HG03064 (cell line): Measurements from ENCODE around the gene TNIP3.

Experiments
- ATAC-seq: cut with Tn5 transposase; IDR thresholded peaks from one replicate; pipeline ENCODE4 v1.9.1; 2021; ENCODE audit warnings: low read depth; ENCODE audit not compliant: unreplicated experiment

TNIP3 gene

DNA sequence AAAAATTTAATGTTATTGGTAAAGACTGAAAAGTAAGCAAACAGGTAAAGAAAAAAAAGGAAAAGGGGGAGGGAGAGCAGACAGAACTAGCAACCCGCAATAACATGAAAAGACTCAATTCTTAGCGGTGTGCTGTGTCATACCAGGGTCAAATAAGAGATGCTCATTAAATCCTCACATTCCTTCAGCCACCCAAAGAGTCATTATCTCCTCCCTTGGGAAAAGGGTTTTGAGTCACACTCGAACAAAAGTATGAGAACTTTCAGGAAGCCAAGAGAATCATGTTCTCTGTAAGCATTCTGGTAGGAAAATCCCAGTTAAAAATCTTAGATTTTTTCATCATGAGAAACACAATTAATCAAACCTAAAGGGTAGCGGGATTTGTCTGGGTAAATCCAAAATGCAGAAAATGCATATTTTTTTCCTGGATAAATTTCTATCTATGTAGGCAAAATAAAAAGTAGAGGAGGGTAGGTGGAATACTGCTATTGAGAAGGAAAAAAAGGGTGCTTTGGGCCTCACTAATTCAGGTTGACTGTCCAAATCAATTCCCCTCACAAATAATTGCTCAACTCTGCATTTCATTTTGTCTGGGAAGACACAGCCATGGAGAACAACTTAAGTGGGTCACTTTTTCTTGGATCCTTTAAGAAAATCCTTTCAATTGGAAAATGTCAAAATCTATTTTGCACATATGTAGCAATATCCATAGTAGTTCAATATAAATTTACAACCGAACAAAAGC is 23.2 kb downstream of the TNIP3 start:
- no peak for ATAC-seq

GRCh38 chr4:121139533-121140222 is 24.4 kb downstream of the TNIP3 start:
- no peak for ATAC-seq

GRCh38 chr4:121138039-121138825 is 25.9 kb downstream of the TNIP3 start:
- no peak for ATAC-seq

DNA sequence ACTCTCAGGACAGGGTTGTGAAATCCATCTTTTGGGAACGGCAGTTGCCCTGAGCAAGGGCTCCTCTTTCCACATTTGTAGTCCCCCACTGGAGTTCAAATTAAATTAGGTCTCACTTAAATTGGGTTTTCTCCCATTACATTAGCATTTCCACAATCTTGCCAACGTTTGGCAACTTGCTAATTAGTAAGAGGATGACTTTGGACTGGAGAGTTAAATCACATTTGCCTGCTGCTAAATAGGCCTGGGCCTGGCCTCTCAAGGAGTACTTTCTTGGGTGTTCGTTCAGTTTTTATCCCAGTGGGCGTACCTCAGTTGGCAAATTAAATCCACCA is 33.8 kb downstream of the TNIP3 start:
- ATAC-seq, result no peak

GRCh38 chr4:121129606-121130325 is 34.4 kb downstream of the TNIP3 start:
- ATAC-seq, result no peak

- ATAC-seq, result no peak
Measured at GRCh38 chr4:121127100-121127499, 37.0 kb downstream of the TNIP3 start.

DNA sequence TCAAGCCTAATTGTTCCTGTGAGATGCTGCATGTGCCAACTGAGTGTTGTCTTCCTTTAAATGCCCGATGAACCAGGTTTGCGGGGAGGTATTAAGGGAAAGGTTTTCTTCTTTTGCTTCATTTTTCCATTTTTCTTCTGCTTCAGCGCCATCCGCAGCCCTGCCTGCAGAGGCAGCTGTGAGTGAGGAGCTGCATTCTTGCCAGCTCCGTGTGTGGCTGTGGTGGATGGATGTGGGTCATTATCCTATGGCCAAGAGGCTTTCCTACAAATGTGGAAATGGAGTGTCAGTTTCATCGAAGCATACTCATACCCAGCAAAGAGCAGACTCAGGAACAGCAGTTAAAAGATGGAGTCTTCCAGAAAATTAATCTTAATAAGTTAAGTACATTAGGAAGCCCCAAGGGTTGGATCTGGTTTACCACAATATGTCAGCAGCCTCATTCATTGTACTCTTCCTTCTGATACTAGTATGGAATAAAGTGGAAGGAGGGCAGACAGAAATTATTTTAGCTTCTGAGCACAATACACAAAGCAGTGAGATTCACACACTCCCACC is 37.6 kb downstream of the TNIP3 start:
- no peak for ATAC-seq

GRCh38 chr4:121125498-121125885 is 38.6 kb downstream of the TNIP3 start:
- ATAC-seq, result no peak

DNA sequence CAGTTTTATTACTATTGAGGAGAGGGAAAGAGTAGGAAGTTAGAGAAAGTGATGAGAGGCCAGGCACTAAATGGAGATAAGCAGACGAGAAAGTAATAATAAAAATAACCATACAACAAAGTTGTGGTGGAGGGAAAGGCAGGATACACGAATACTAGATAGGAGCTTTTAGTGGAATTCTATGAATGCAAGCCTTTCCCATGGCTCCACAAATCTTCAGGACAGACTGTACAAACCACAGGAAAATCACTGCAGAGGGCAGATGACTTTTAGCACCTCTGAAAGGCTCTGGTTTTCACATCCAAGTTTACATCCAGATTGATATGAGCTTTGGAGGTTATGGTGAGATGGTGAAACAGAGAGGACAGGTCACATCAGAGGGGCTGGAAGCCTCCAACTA is 41.5 kb downstream of the TNIP3 start:
- ATAC-seq, result no peak

- ATAC-seq, result no peak
Measured at GRCh38 chr4:121119715-121120114, 44.4 kb downstream of the TNIP3 start.

DNA sequence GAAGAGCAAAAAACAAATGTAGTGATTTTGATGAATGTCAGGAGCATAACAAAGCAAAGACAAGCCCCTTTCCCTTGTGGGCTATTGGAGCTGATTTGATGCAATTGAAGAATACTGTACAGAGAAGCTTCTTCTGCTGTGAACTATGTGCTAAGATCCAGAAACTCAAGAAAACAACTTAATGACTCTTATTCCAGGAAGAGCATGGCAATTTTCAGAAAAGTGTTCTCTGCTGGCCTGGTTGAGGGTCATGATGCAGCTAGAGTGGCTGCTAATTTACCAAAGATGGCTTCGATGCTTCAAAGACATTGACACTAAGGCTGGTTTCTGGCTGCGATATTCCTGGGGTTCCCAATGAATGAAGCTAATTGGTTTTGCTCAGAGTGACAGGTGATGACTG is 45.8 kb downstream of the TNIP3 start:
- no peak for ATAC-seq

GRCh38 chr4:121114756-121115155 is 49.4 kb downstream of the TNIP3 start:
- ATAC-seq, result no peak

DNA sequence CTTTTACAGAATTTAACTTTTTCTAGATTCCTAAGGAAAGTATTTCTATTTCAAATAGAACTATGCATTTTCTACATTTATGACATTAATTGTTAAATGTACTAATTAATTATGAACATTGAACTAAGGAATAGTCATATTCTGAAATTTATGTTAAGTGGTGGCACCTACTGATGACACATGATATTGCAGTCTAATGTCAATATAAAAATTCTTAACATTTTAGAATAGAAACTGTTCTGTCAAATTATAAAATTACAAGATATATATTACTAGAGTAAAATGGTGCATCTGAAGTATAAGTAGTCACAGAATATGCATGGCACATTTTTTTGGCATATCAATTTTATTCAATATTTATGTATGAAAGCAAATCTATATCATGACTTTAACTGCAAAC is 51.6 kb downstream of the TNIP3 start:
- no peak for ATAC-seq

DNA sequence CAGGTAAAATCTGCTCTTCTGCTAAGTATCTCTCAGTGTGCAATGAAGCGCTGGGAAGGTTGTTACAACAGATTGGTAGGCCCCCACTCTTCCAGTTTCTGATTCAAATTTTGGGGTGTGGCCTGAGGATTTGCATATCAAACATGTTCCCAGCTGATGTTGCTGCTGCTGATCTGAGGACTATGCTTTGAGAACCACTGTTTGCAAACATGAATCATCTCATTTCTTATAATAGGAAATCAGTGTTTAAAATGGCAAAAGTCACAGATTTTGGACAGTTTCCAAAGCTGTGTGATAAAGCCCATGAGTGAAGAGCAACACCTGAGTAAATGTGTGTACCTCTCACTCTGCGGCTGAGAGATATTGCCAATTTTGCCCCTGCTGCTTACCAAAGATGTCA is 55.6 kb downstream of the TNIP3 start:
- ATAC-seq, result no peak

GRCh38 chr4:121107507-121107906 is 56.6 kb downstream of the TNIP3 start:
- no peak for ATAC-seq

- no peak for ATAC-seq
Measured at GRCh38 chr4:121100093-121100775, 63.9 kb downstream of the TNIP3 start.

- no peak for ATAC-seq
Measured at GRCh38 chr4:121098266-121098665, 65.9 kb downstream of the TNIP3 start.

DNA sequence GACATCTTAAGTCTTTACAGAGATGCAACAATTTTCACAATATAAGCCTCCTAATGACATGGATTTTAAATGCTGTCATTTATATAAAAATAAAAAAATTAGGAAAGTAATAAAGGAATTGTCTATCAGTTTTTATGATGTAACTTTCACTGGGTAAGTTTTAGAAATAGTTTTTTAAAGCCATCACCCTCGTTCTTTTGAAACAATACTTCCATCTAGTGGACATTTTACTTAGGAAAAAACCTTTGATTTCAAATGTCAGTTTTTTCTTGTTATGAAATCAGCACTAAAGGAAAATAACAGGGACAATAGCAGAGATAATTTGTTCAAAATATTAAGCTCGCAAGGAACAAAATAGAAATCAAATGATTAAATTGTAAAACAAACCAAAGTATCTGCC is 67.5 kb downstream of the TNIP3 start:
- ATAC-seq, result no peak

GRCh38 chr4:121096191-121096590 is 67.9 kb downstream of the TNIP3 start:
- ATAC-seq, result no peak

- ATAC-seq, result no peak
Measured at GRCh38 chr4:121094297-121094966, 69.7 kb downstream of the TNIP3 start.
